ENCODE data around the gene POC1B.
"Not testable (repeated sequence)": the region's sequence is repeated elsewhere in the genome, so short reads cannot be mapped to it uniquely, and the experiment has no call there.

POC1B gene

GRCh38 chr12:89459279-89459678, 66.6 kb downstream of the POC1B start:
- not testable (repeated sequence) for DNase-seq

- DNase-seq: no peak
These were observed 69.3 kb downstream of the POC1B start for GRCh38 chr12:89456565-89456964.

- DNase-seq: no peak
These were observed 71.6 kb downstream of the POC1B start for GRCh38 chr12:89454080-89454848.

GRCh38 chr12:89453121-89453978, 72.5 kb downstream of the POC1B start:
- no peak for DNase-seq

- no peak for DNase-seq
These were observed 74.0 kb downstream of the POC1B start for GRCh38 chr12:89451841-89452251.

GRCh38 chr12:89450907-89451306, 74.9 kb downstream of the POC1B start:
- no peak for DNase-seq

GRCh38 chr12:89448951-89449371, 76.9 kb downstream of the POC1B start:
- DNase-seq: no peak

- no peak for DNase-seq
These were observed 77.3 kb downstream of the POC1B start for GRCh38 chr12:89448526-89448925.

- no peak for DNase-seq
These were observed 85.9 kb downstream of the POC1B start for GRCh38 chr12:89439941-89440340.

GRCh38 chr12:89437231-89437630, 88.6 kb downstream of the POC1B start:
- DNase-seq: no peak

- no peak for DNase-seq
These were observed 89.8 kb downstream of the POC1B start for GRCh38 chr12:89436062-89436461.

- DNase-seq: no peak
These were observed 92.2 kb downstream of the POC1B start for GRCh38 chr12:89433634-89434033.

- DNase-seq: no peak
These were observed 93.5 kb downstream of the POC1B start for GRCh38 chr12:89432396-89432795.

- DNase-seq: no peak
These were observed 96.3 kb downstream of the POC1B start for GRCh38 chr12:89429528-89429927.

GRCh38 chr12:89427508-89428156, 98.2 kb downstream of the POC1B start:
- no peak for DNase-seq

GRCh38 chr12:89424846-89425245, 101.0 kb downstream of the POC1B start:
- no peak for DNase-seq

GRCh38 chr12:89424389-89424788, 101.5 kb downstream of the POC1B start:
- no peak for DNase-seq

GRCh38 chr12:89421092-89421835, 104.6 kb downstream of the POC1B start:
- DNase-seq: no peak

- no peak for DNase-seq
These were observed 107.5 kb downstream of the POC1B start for GRCh38 chr12:89418228-89418910.

- no peak for DNase-seq
These were observed 108.4 kb downstream of the POC1B start for GRCh38 chr12:89417246-89417977.

GRCh38 chr12:89416049-89416792, 109.6 kb downstream of the POC1B start:
- no peak for DNase-seq

All from NCI-H187 treated with DMSO at 0.1 percent for 48 hours (cell line).